ENCODE results near the gene ABLIM1. TPM values are rescaled to one million over a fixed set of nuclear protein-coding genes. Genes with fewer than 3 reads are reported as not detected.

Gene ABLIM1
- total RNA-seq, 1 donor from 2014 or later: 76.9 TPM

DNA sequence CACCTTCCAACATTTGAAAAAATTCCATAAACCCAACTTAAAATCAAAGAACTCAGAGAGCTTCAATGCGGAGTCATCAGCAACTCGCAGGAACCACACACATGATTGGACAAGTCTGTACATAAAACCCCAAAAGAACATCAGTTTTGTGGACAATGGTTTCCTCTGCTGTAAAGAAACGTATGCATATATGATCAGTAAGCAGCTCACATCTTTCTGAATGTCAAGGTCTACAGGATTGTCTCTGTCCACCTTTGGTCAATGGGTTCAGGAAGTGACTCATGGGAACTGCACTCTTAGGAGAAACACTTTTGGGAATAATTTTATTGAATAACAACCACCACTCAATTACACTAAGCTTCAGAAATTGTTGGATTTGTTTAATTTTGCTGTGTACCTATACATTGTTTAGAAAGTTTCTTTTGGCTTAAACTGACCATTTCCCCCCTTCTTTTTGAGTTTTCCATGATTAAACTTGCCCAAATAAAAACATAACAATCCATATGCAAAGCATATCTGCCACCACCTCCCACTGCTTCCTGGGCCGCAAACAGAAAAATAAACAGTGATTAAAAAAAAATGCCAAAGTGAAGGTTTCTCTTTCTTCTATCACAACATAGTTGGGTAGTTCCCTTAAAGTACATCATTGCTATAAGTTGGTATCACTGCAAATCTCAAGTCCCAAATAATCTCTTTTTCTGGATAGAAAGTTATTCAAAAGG is 226.5 kb downstream of the ABLIM1 start:
- H3K27me3 Mint-ChIP-seq: no peaks in the 10 kb centered on the region
- H3K36me3 Mint-ChIP-seq (ENCODE audit: low read depth): peaks cover 60% of the 10 kb centered on the region
- intact Hi-C loops (cut with micrococcal nuclease): no loop called here
- H3K4me1 Mint-ChIP-seq: no peaks in the 10 kb centered on the region
- no peak overlapping the region for H3K27ac Mint-ChIP-seq
- DNase-seq: no peak
- ATAC-seq (ENCODE audit: low read depth): no peak
- no peak overlapping the region for H3K4me3 Mint-ChIP-seq
- ChIA-PET POLR2A (no interaction called here), CTCF (no interaction called here)
- TF ChIP-seq, protein P1, sequence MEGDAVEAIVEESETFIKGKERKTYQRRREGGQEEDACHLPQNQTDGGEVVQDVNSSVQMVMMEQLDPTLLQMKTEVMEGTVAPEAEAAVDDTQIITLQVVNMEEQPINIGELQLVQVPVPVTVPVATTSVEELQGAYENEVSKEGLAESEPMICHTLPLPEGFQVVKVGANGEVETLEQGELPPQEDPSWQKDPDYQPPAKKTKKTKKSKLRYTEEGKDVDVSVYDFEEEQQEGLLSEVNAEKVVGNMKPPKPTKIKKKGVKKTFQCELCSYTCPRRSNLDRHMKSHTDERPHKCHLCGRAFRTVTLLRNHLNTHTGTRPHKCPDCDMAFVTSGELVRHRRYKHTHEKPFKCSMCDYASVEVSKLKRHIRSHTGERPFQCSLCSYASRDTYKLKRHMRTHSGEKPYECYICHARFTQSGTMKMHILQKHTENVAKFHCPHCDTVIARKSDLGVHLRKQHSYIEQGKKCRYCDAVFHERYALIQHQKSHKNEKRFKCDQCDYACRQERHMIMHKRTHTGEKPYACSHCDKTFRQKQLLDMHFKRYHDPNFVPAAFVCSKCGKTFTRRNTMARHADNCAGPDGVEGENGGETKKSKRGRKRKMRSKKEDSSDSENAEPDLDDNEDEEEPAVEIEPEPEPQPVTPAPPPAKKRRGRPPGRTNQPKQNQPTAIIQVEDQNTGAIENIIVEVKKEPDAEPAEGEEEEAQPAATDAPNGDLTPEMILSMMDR (IDR thresholded peaks at IDR 0.05): no peak
- H3K9me3 Mint-ChIP-seq: no peaks in the 10 kb centered on the region

DNA sequence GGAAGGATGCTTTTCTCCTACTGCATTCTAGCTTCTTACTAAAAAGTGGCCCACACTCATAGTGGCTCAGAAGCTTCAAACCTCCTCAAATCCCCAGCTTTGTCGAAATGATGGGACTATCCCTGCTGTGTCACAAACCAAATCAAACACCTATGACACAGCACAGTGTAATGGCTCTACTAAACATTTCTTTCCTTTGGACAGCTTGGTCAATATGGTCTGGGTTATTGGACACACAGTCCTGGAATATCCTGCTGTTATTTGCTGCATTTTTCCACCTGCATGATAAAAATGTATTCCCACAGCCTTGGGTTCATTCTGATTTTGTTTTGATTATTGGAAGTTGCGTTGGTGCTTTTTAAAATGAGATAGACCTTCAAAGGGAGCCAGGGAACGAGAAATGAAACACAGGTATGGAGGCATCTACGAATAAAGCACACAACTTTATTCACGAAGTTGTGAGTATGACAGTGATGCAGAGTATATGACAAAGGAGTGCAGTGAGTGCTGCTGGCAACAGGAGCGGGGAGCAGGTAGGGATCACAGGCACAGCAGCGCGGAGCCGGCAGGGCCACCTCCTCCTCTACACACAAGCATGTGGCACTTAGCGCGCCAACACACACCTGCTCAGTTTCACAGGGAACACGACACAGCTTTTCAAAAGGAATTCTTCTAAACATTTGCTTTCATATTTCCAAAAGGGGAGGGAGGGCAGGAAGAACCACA is 227.2 kb downstream of the ABLIM1 start:
- intact Hi-C loops (cut with micrococcal nuclease): no loop called here
- Mint-ChIP-seq H3K27ac (no peak overlapping the region), H3K36me3 (ENCODE audit: low read depth) (peaks cover 53% of the 10 kb centered on the region), H3K4me1 (no peaks in the 10 kb centered on the region), H3K4me3 (no peak overlapping the region), H3K27me3 (no peaks in the 10 kb centered on the region), H3K9me3 (no peaks in the 10 kb centered on the region)
- ChIA-PET CTCF (no interaction called here), POLR2A (no interaction called here)
- ATAC-seq (ENCODE audit: low read depth): no peak
- TF ChIP-seq, protein P1 (IDR thresholded peaks at IDR 0.05): no peak
- DNase-seq: no peak

DNA sequence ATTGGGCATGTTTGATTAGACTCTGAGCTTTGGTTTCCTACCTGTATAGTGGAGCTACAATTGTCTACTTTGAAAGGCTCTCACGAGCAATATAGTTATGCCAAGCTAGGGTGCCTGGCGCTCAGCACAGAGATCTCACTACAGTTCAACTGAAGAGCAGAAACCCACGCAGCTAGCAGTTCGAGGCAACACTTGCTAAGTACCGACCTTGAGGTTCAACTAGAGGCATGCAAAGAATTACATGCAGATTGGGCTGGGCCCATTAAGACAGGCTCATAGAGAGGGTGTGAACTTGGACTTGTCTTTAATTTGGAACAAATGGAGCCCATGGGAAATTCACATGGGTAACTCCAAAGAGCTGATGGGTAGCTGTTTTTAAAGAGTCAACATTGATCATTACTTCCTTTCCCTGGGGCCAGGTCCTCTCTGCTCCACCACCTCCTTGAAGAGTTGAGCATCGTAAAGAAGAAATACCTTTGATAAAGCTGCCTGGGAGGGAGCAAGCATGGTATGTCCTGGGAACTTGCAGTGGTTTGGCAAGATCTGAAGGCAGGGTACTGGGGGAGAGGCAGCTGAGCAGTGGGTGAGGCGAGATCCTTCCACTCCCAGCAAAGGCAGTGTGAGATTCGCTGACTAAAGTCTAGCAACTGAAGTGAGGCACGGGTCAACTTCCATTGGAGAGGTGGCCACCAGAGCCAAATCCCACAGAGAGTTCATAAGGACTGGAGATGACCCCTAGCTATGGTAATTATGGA is 228.3 kb downstream of the ABLIM1 start:
- intact Hi-C loops (cut with micrococcal nuclease): no loop called here
- no peak overlapping the region for H3K27ac Mint-ChIP-seq
- H3K36me3 Mint-ChIP-seq (ENCODE audit: low read depth): peaks cover 42% of the 10 kb centered on the region
- no peak overlapping the region for H3K4me3 Mint-ChIP-seq
- CTCF ChIA-PET: no interaction called here
- TF ChIP-seq, protein P1 (IDR thresholded peaks at IDR 0.05): no peak
- no peaks in the 10 kb centered on the region for H3K9me3 Mint-ChIP-seq
- no peaks in the 10 kb centered on the region for H3K27me3 Mint-ChIP-seq
- H3K4me1 Mint-ChIP-seq: no peaks in the 10 kb centered on the region
- POLR2A ChIA-PET: no interaction called here
- DNase-seq: no peak
- ATAC-seq (ENCODE audit: low read depth): no peak

DNA sequence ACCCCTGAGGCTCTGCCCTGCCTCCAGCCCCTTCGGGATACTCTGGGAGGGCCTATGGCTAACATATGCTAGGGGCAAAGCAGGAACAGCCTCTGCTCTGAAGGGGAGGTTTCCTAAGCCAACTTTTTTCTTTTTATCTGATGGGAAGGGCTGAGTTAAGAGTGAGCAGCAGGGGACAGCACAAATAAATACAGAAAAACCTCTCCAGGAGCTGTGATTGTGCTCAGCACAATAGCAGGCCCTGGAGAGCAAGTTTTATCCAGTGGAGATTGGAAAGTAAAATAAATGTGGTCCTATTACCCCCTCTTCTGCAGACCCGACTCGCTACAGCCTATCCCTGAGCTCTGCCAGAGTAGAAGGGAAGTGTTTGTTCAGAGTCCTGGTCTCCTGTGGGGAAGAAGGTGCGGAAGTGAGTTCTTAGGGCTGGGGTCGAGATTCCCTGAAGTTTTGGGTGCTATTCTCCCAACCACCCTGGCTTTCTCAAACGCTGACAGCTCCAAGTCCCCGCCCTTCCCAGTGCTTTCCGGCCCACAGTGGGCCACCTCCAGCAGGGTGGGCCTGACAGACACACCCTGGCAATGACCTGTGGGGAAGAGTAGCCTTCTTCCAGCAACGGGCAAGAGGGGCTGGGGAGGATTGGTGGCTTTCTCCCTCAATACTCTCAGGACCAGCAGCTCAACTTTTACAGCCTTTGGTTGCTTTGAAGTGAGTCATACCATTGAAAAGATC is 230.8 kb downstream of the ABLIM1 start:
- Mint-ChIP-seq H3K4me1 (no peaks in the 10 kb centered on the region), H3K27me3 (no peaks in the 10 kb centered on the region)
- POLR2A ChIA-PET: no interaction called here

More for the DNA sequence above, 230.8 kb downstream of the ABLIM1 start:
- DNase-seq (no peak), ATAC-seq (ENCODE audit: low read depth) (no peak)
- H3K4me3 Mint-ChIP-seq: no peak overlapping the region
- intact Hi-C loops (cut with micrococcal nuclease): no loop called here
- CTCF ChIA-PET: no interaction called here
- H3K9me3 Mint-ChIP-seq: no peaks in the 10 kb centered on the region
- peaks cover 24% of the 10 kb centered on the region for H3K36me3 Mint-ChIP-seq (ENCODE audit: low read depth)
- TF ChIP-seq, protein P1 (IDR thresholded peaks at IDR 0.05): no peak
- H3K27ac Mint-ChIP-seq: no peak overlapping the region
